GM12864 (cell line): ENCODE measurements around the gene SCN4A.

Experiments
- DNase-seq: peaks from one replicate; pipeline ENCODE4 v3.0.0-alpha.2; 2011; ENCODE audit warnings: low read depth
- H3K4me3 ChIP-seq: 2 replicates; pipeline ENCODE4 v1.5.1; 2011; ENCODE audit warnings: mild to moderate bottlenecking, low read depth, low read length, control low read depth
- TF ChIP-seq, protein P1 (sequence below): IDR thresholded peaks from 2 replicates; pipeline ENCODE4 v1.5.1; 2011; ENCODE audit warnings: low read depth, mild to moderate bottlenecking, moderate library complexity, low read length, control low read depth, inconsistent platforms; ENCODE audit errors: missing control alignments

SCN4A gene

DNA sequence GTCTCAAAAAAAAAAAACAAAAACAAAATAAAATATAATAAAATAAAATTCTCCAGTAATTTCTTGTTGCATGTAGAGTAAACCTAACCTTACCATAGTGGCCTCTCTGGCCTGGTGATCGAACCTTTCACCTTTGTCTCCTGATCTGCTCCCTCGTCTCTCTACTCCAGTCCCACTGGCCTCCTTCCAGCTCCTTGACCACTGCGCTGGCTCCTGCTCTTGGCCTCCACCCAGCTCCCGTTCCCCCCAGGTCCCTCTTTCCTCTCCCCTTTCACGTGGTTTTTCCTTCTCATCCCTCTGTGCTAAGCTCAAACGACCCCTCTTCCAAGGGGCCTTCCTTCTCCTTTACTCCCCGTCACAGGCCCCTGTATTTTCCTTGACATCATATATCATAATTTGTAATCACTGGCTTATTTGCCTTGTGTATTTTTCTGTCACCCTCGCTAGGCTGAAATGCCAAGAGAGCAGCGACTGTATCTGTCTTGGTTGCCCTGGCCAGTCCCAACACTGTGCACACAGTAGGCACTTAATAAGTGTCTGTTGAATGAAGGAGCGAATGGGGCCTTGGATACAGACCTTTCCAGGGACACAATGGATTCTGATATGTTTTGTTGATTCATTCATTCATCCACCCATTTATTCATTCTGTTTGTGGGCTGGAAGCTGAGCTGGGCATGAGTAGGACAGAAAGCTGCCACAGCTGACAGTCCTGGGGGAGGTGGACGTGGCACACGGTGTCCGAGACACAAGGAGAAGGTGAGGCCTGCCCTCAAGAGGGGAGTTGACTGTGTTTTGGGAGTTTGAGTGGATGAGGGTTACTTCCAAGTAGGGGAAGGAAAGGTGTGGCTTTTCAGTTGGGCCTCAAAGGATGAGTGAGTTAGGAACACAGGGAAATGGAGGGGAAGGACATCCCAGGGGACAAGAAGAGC, 5.8 kb upstream of the SCN4A start:
- TF ChIP-seq, protein P1, sequence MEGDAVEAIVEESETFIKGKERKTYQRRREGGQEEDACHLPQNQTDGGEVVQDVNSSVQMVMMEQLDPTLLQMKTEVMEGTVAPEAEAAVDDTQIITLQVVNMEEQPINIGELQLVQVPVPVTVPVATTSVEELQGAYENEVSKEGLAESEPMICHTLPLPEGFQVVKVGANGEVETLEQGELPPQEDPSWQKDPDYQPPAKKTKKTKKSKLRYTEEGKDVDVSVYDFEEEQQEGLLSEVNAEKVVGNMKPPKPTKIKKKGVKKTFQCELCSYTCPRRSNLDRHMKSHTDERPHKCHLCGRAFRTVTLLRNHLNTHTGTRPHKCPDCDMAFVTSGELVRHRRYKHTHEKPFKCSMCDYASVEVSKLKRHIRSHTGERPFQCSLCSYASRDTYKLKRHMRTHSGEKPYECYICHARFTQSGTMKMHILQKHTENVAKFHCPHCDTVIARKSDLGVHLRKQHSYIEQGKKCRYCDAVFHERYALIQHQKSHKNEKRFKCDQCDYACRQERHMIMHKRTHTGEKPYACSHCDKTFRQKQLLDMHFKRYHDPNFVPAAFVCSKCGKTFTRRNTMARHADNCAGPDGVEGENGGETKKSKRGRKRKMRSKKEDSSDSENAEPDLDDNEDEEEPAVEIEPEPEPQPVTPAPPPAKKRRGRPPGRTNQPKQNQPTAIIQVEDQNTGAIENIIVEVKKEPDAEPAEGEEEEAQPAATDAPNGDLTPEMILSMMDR, result no peak
- H3K4me3 ChIP-seq, result no peak overlapping the region
- DNase-seq, result no peak

DNA sequence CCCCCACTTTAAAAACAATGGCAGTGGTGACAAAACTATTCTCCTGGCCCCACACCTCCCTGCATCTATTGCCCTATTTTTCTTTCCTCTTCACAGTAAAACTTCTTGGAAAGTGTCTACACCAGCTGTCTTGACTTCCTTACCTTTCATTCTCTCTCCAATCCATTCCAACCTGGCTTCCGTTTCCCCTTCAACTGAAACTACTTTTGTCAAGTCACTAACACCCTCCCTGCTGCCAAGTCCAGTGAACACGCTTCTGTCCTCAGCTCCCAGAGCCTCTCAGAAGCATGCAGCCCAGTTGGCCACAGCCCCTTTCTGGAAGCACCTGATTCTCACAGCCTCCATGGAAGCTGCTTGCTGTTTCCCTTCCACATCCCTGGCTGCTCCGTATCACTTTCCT, 4.0 kb upstream of the SCN4A start:
- TF ChIP-seq, protein P1, result no peak
- H3K4me3 ChIP-seq, result no peak overlapping the region
- no peak for DNase-seq

- DNase-seq, result no peak
- TF ChIP-seq, protein P1, result no peak
- no peak overlapping the region for H3K4me3 ChIP-seq
Observed at GRCh38 chr17:63975541-63976092, 2.9 kb upstream of the SCN4A start.

- TF ChIP-seq, protein P1, result no peak
- no peak for DNase-seq
- no peak overlapping the region for H3K4me3 ChIP-seq
Observed at GRCh38 chr17:63974594-63975192, 2.0 kb upstream of the SCN4A start.

DNA sequence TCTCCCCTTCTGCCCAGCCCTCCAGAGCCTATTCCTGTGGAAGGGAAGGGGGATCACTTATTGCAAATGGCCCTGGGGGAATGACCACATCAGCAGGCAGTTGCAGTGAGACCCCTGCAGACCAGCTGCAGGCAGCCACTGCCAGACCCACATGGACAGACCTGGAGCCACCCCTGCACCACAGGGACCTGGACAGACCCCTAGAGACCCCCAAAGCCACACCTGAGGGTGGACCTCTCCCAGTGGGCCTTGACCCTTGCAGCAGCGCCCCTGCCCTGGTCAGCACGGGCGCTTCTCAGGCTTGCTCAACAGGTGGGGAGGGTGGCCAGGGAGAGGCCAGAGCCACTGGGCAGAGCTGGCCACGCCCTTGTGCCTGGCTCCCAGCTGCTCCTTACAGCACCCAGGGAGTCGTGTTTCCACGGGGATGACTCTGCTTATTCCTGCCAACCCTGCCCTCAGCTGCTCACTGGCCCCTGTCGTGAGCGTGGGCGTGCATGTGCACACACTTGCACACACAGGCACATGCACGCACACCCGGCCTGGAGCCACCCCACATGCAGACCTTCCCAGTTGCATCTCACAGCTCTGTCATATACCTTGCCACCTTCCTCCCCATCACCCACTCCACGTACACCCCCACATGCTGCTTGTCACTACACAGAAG, 1.3 kb upstream of the SCN4A start:
- TF ChIP-seq, protein P1, result no peak
- no peak overlapping the region for H3K4me3 ChIP-seq
- DNase-seq, result no peak

DNA sequence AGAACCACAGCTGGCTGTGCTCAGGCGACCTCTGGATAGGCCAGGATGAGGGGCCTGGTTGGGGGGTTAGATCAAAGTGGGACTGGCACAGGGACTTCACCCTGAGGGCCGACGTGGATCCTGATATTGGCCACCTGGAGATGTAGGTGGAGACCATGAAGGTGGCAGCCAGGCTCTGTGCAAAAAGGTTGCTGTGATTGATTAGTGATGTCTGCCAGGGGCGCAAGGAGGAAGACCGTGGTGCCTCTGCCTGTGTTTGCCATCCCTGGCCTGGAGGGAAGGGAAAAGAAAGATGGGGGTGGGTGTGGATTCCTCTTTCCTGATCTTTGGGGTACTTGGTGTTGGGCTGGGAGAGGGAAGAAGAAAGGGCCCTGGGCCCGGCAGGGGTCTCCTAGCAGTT, 529 bp upstream of the SCN4A start:
- DNase-seq, result no peak
- TF ChIP-seq, protein P1, result no peak
- no peak overlapping the region for H3K4me3 ChIP-seq
